ENCODE results near the gene IGFBP7. TPM values are rescaled to one million over a fixed set of nuclear protein-coding genes. Genes with fewer than 3 reads are reported as not detected.
"Not testable (repeated sequence)": the region's sequence is repeated elsewhere in the genome, so short reads cannot be mapped to it uniquely, and the experiment has no call there.

IGFBP7 gene
- total and polyA plus RNA-seq, 10 of the 15 experiments (the other 5 are each of a cell fraction or from before 2014, with no cell fraction given) = 0.69 to 1.9 (median 1.4) TPM; not detected in 5

GRCh38 chr4:57048590-57049304 is 61.4 kb downstream of the IGFBP7 start (continued):
- TF ChIP-seq RB1 (IDR thresholded peaks at IDR 0.05; ENCODE audit: borderline replicate concordance) (no peak), REST (IDR thresholded peaks at IDR 0.05; ENCODE audit: low read depth, low read length) (no peak), ZBTB33 (IDR thresholded peaks at IDR 0.05) (no peak), PRDM15 (CRISPR knock-in tag; IDR thresholded peaks at IDR 0.05) (no peak), YBX1 (IDR thresholded peaks at IDR 0.05) (no peak)

GRCh38 chr4:57047046-57047445 is 63.1 kb downstream of the IGFBP7 start:
- H3K79me2 ChIP-seq (ENCODE audit: control insufficient read depth, insufficient read depth, low read length); POLR2A ChIA-PET; RAD21 ChIA-PET (ENCODE audit: unreplicated experiment); BruUV-seq (replicated peaks); H3K27me3 ChIP-seq (replicated peaks in 1 of 2; ENCODE audit: control insufficient read depth in 2 of 2, insufficient read depth in 2 of 2, low read length in 1 of 2); H3K4me2 ChIP-seq (ENCODE audit: control insufficient read depth, insufficient read depth); H3K4me1 ChIP-seq (ENCODE audit: control insufficient read depth, insufficient read depth, low read length); H3K4me3 ChIP-seq; in situ Hi-C loops (cut with MboI); DNase-seq (ENCODE audit: low read depth, low spot score); ATAC-seq; H3K9ac ChIP-seq (ENCODE audit: control insufficient read depth, insufficient read depth, low read length); H4K20me1 ChIP-seq (ENCODE audit: control insufficient read depth, insufficient read depth); H2AFZ ChIP-seq (ENCODE audit: control insufficient read depth, low read depth, low read length); FAIRE-seq; H3K9me3 ChIP-seq (replicated peaks; ENCODE audit: control insufficient read depth, insufficient read depth, low read length); H3K27ac ChIP-seq (ENCODE audit: control insufficient read depth, insufficient read depth); H3K36me3 ChIP-seq (ENCODE audit: control insufficient read depth in 2 of 2, insufficient read depth in 2 of 2, low read length in 1 of 2); intact Hi-C loops (cut with micrococcal nuclease; ENCODE audit: unreplicated experiment): not testable (repeated sequence)
- 44% methylated on average over 6 of the region's 6 CpGs for WGBS (ENCODE audit: insufficient coverage, insufficient replicate concordance, low lambda C conversion rate, missing lambda C conversion rate)
- ChIA-PET CTCF (interaction anchor here (0.9 kb wide), 1 partner anchor 9 kb away, joined by 3 read pairs; no protein-coding TSS in a partner anchor), SMC1A (ENCODE audit: uncharacterized antibody, unreplicated experiment) (interaction anchor here (0.6 kb wide), 1 partner anchor 999 kb away, joined by 3 read pairs; no protein-coding TSS in a partner anchor)

Measured in GM12878 (cell line).